Hepatocyte (in vitro differentiated cells): ENCODE data around the gene PRKAR1B.

Experiments
- EZH2 ChIP-seq: fragments of 200-600 bp; sonication (generic); IDR thresholded peaks from 2 replicates; pipeline ENCODE4 v1.6.1; 2016; ENCODE audit warnings: antibody characterized with exemption, mild to moderate bottlenecking, borderline replicate concordance
- EZH2phosphoT487 ChIP-seq: fragments of 200-600 bp; sonication (generic); IDR thresholded peaks from one replicate; pipeline ENCODE4 v1.6.1; 2018; ENCODE audit warnings: antibody characterized with exemption, mild to moderate bottlenecking, low read depth, moderate library complexity; ENCODE audit not compliant: unreplicated experiment, severe bottlenecking
- TF ChIP-seq, protein P1 (sequence below): fragments of 200-600 bp; sonication (generic); IDR thresholded peaks from 2 replicates; pipeline ENCODE4 v1.5.1; 2016; ENCODE audit warnings: antibody characterized with exemption, mild to moderate bottlenecking; ENCODE audit not compliant: poor library complexity

DNA sequence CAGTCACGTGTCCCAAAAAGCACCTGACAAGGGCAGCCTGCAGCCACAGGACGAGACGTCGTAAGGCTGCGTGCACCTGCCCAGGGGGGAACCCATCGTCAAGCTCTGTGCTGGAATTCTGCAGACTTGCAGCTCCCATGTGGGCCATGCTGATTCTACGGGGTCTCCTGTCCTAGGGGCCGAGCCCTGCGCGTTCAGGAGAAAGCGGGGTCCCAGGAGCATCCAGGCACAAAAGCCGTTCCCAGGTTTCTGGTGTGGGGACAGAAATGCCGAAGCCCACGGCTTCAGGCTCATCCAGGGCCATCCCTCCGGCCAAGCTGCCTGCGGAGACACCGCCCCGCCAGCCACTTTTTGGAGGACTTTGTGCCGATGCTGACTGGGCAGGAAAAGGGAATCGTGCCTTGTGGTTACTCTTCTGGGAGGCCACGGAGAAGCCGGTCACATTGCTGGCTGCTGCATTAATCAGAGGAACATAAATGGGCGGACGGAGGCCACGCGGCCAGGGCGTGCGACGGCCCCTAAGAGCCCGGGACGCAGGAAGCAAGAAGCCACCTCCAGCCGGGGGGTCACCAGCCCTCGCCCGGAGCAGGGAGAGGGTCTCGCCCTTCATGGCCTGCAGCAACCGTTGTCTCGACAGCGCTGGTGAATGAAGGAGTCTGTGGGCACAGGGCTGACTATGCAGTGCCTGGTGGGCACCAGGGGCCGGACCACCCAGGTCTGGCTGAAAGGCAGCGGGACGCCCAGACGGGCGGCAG, 144.8 kb downstream of the PRKAR1B start:
- TF ChIP-seq, protein P1, sequence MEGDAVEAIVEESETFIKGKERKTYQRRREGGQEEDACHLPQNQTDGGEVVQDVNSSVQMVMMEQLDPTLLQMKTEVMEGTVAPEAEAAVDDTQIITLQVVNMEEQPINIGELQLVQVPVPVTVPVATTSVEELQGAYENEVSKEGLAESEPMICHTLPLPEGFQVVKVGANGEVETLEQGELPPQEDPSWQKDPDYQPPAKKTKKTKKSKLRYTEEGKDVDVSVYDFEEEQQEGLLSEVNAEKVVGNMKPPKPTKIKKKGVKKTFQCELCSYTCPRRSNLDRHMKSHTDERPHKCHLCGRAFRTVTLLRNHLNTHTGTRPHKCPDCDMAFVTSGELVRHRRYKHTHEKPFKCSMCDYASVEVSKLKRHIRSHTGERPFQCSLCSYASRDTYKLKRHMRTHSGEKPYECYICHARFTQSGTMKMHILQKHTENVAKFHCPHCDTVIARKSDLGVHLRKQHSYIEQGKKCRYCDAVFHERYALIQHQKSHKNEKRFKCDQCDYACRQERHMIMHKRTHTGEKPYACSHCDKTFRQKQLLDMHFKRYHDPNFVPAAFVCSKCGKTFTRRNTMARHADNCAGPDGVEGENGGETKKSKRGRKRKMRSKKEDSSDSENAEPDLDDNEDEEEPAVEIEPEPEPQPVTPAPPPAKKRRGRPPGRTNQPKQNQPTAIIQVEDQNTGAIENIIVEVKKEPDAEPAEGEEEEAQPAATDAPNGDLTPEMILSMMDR, result no peak
- TF ChIP-seq EZH2phosphoT487 (no peak), EZH2 (no peak)
